ENCODE data around the gene BEND6.

GRCh38 chr6:56955171-56956155 is 556 bp downstream of the BEND6 start:
- TF ChIP-seq CTCF (IDR thresholded peaks at IDR 0.05) (peak; percentile 99), TCF7L2 (IDR thresholded peaks at IDR 0.05; ENCODE audit: low read depth, low read length) (peak; percentile 90), POLR2AphosphoS5 (IDR thresholded peaks at IDR 0.05; ENCODE audit: low read depth, low read length) (peak; percentile 54; the same call in 1 of the 2 replicates), REST (IDR thresholded peaks at IDR 0.05; ENCODE audit: insufficient read depth in 1 of 2, low read depth in 2 of 2, low read length in 1 of 2) (0 out of 4 replicates have a peak, but pooled peaks of 1 of the 2 experiments have one; percentile 48)
